ENCODE data around the gene GIMAP1. TPM values are rescaled to one million over a fixed set of nuclear protein-coding genes. Genes with fewer than 3 reads are reported as not detected.
A peak's percentile ranks its signal among the peaks of the same experiment; 100 is the strongest.

GIMAP1 gene
- total RNA-seq, 2 experiments from 2014 or later = 6.0 to 6.2 TPM

DNA sequence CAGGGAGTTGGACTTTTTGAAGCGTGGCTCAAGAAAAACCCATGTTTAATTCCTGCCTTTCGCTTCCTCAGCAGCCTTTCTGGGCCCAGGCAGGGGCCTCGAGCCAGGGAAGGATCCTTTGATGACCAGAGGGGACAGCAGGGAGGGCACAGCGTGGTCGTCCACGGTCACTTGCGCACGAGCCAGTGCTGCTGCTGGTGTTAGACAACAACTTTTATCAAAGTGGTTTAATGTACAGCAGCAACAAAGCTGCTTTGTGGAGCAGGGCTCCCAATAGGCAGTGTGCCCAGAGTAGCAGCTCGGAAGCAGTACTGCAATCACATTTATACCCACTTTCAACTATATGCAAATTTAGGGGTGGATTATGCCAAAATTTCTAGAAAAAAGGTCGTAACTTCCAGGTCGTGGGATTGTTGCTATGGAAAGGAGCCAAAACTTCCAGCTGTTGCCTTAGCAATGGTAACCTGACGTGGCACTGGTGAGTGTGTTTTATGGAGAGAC lies 6.1 kb downstream of the GIMAP1 start:
- intact Hi-C loops (cut with micrococcal nuclease) = no loop called here
- H3K27me3 Mint-ChIP-seq = no peaks in the 10 kb centered on the region
- peaks cover 77% of the 10 kb centered on the region for H3K36me3 Mint-ChIP-seq
- ChIA-PET CTCF (interaction anchor here (1.4 kb wide), 1 partner anchor 10 kb away, joined by 3 read pairs; no protein-coding TSS in a partner anchor), POLR2A (interaction anchor here (1.8 kb wide), 1 partner anchor 10 kb away, joined by 5 read pairs; no protein-coding TSS in a partner anchor)
- H3K4me3 Mint-ChIP-seq = no peak overlapping the region
- peaks cover 23% of the 10 kb centered on the region for H3K9me3 Mint-ChIP-seq
- H3K4me1 Mint-ChIP-seq (ENCODE audit: low read depth) = peaks cover 52% of the 10 kb centered on the region
- no peak for DNase-seq
- H3K27ac Mint-ChIP-seq = no peak overlapping the region

- Mint-ChIP-seq H3K4me1 (ENCODE audit: low read depth) (peaks cover 51% of the 10 kb centered on the region), H3K27me3 (no peaks in the 10 kb centered on the region), H3K36me3 (peaks cover 83% of the 10 kb centered on the region), H3K4me3 (no peak overlapping the region), H3K27ac (peak overlapping the region; percentile 61), H3K9me3 (peaks cover 33% of the 10 kb centered on the region)
- intact Hi-C loops (cut with micrococcal nuclease) = no loop called here
- no peak for DNase-seq
- ChIA-PET CTCF (no interaction called here), POLR2A (interaction anchor here (1.8 kb wide), 1 partner anchor 9 kb away, joined by 5 read pairs; no protein-coding TSS in a partner anchor)
These were observed 7.1 kb downstream of the GIMAP1 start for GRCh38 chr7:150723467-150723866.

GRCh38 chr7:150727381-150727780 lies 11.0 kb downstream of the GIMAP1 start:
- DNase-seq = no peak
- Mint-ChIP-seq H3K36me3 (peaks cover 55% of the 10 kb centered on the region), H3K27me3 (no peaks in the 10 kb centered on the region), H3K4me1 (ENCODE audit: low read depth) (peaks cover 58% of the 10 kb centered on the region), H3K9me3 (peaks cover 39% of the 10 kb centered on the region), H3K27ac (peak overlapping the region; percentile 44), H3K4me3 (no peak overlapping the region)
- intact Hi-C loops (cut with micrococcal nuclease) = no loop called here
- ChIA-PET CTCF (no interaction called here), POLR2A (interaction anchor here (0.9 kb wide), 1 partner anchor 21 kb away, joined by 3 read pairs; no protein-coding TSS in a partner anchor)

- H3K36me3 Mint-ChIP-seq = peaks cover 49% of the 10 kb centered on the region
These were observed 11.6 kb downstream of the GIMAP1 start for GRCh38 chr7:150728011-150728410.

DNA sequence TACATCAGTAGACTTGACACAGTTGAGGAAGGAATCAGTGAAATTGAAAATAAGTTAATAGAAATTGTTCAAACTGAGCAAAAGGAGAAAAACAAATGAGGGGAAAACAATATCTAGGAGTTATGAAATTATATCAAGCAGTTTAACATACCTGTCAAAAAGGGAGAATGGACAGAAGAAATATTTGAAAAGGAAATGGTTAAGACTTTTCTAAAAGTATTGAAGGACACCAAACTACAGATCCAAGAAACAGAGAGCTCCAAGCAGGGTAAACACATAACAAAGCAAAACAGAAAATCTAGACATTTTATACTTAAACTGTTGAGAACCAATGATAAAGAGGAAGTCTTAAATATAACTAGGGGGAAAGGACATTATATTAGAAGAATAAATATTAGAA lies 12.2 kb downstream of the GIMAP1 start:
- POLR2A ChIA-PET = no interaction called here
- H3K36me3 Mint-ChIP-seq = peaks cover 44% of the 10 kb centered on the region
- peaks cover 60% of the 10 kb centered on the region for H3K4me1 Mint-ChIP-seq (ENCODE audit: low read depth)

More at GRCh38 chr7:150728011-150728410, 11.6 kb downstream of the GIMAP1 start:
- intact Hi-C loops (cut with micrococcal nuclease) = no loop called here
- H3K4me3 Mint-ChIP-seq = no peak overlapping the region
- no peak for DNase-seq
- ChIA-PET POLR2A (interaction anchor here (0.9 kb wide), 1 partner anchor 20 kb away, joined by 3 read pairs; no protein-coding TSS in a partner anchor), CTCF (no interaction called here)
- H3K27ac Mint-ChIP-seq = peak overlapping the region; percentile 44
- peaks cover 39% of the 10 kb centered on the region for H3K9me3 Mint-ChIP-seq
- H3K27me3 Mint-ChIP-seq = no peaks in the 10 kb centered on the region
- peaks cover 60% of the 10 kb centered on the region for H3K4me1 Mint-ChIP-seq (ENCODE audit: low read depth)

GRCh38 chr7:150731916-150732315 lies 15.5 kb downstream of the GIMAP1 start:
- intact Hi-C loops (cut with micrococcal nuclease) = loop anchor here (1.0 to 2.0 kb wide), 4 partner anchors 99 to 283 kb away; partner anchors contain the start of genes GIMAP6 and GIMAP7
- CTCF ChIA-PET = interaction anchor here (0.8 to 5.0 kb wide), 9 partner anchors 10 to 283 kb away, joined by 3 to 39 read pairs (median 5); partner anchors contain the start of genes GIMAP1 and GIMAP8
- H3K4me1 Mint-ChIP-seq (ENCODE audit: low read depth) = peaks cover 80% of the 10 kb centered on the region

More for the DNA sequence above, 12.2 kb downstream of the GIMAP1 start:
- no peaks in the 10 kb centered on the region for H3K27me3 Mint-ChIP-seq
- no peak for DNase-seq
- intact Hi-C loops (cut with micrococcal nuclease) = no loop called here
- no peak overlapping the region for H3K27ac Mint-ChIP-seq
- CTCF ChIA-PET = no interaction called here
- peaks cover 39% of the 10 kb centered on the region for H3K9me3 Mint-ChIP-seq
- H3K4me3 Mint-ChIP-seq = no peak overlapping the region

GRCh38 chr7:150732786-150733481 lies 16.5 kb downstream of the GIMAP1 start:
- peak overlapping the region; percentile 97 for H3K27ac Mint-ChIP-seq
- DNase-seq = no peak
- intact Hi-C loops (cut with micrococcal nuclease) = loop anchor here (1.0 to 2.0 kb wide), 8 partner anchors 17 to 284 kb away; partner anchors contain the start of genes GIMAP1, GIMAP6 and GIMAP7
- peak overlapping the region; percentile 38 for H3K4me3 Mint-ChIP-seq
- CTCF ChIA-PET = interaction anchor here (0.8 to 5.0 kb wide), 13 partner anchors 9 to 287 kb away, joined by 3 to 39 read pairs (median 5); partner anchors contain the start of genes GIMAP1, GIMAP6 and GIMAP8
- no peaks in the 10 kb centered on the region for H3K27me3 Mint-ChIP-seq
- POLR2A ChIA-PET = interaction anchor here (0.8 to 4.1 kb wide), 17 partner anchors 9 to 287 kb away, joined by 3 to 42 read pairs (median 5); partner anchors contain the start of genes GIMAP1, GIMAP2, GIMAP4 and GIMAP6
- peaks cover 76% of the 10 kb centered on the region for H3K4me1 Mint-ChIP-seq (ENCODE audit: low read depth)
- H3K9me3 Mint-ChIP-seq = peaks cover 12% of the 10 kb centered on the region
- H3K36me3 Mint-ChIP-seq = peaks cover 19% of the 10 kb centered on the region

More at GRCh38 chr7:150731916-150732315, 15.5 kb downstream of the GIMAP1 start:
- POLR2A ChIA-PET = interaction anchor here (0.9 to 4.1 kb wide), 11 partner anchors 9 to 286 kb away, joined by 3 to 42 read pairs (median 7); partner anchors contain the start of genes GIMAP1, GIMAP2, GIMAP4 and GIMAP6
- no peak for DNase-seq
- peaks cover 22% of the 10 kb centered on the region for H3K9me3 Mint-ChIP-seq
- peak overlapping the region; percentile 97 for H3K27ac Mint-ChIP-seq
- peak overlapping the region; percentile 58 for H3K4me3 Mint-ChIP-seq
- peaks cover 24% of the 10 kb centered on the region for H3K36me3 Mint-ChIP-seq
- no peaks in the 10 kb centered on the region for H3K27me3 Mint-ChIP-seq

DNA sequence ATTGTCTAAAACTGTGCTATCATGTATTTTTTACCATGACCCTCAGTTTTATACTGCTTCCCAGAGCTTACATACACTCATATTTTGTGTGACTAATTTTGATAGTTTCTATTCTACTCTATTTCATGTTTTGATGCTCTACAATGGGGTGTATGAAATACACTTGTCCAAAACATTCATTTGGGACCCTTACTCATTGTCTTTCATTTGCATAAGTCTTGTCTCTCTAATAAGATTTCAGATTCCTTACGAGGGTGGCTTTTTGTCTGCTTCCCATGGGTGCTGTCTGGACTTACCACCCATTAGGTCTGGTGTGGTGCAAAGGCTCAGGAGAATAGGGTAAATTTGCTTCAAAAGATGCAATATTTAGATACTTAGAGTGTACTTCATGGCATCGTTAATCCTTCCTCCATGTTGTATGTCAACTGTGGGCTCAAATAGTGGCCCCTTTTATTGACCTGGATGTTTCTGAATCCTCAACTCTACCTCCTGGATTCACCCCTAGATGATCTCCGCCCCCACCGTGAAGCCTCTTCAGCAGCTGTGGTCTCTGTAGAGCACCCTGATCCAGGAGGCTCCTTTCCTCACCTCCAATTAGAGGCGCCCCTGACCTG lies 17.2 kb downstream of the GIMAP1 start:
- no peaks in the 10 kb centered on the region for H3K27me3 Mint-ChIP-seq
- CTCF ChIA-PET = interaction anchor here (1.0 to 5.0 kb wide), 11 partner anchors 9 to 287 kb away, joined by 3 to 39 read pairs (median 5); partner anchors contain the start of genes GIMAP1, GIMAP6 and GIMAP8
- H3K9me3 Mint-ChIP-seq = peaks cover 5% of the 10 kb centered on the region
- peak overlapping the region; percentile 38 for H3K4me3 Mint-ChIP-seq
- no peak for DNase-seq
- POLR2A ChIA-PET = interaction anchor here (1.0 to 4.1 kb wide), 14 partner anchors 8 to 287 kb away, joined by 3 to 42 read pairs (median 5); partner anchors contain the start of genes GIMAP1, GIMAP2, GIMAP6 and GIMAP8
- intact Hi-C loops (cut with micrococcal nuclease) = loop anchor here (1.0 to 2.0 kb wide), 9 partner anchors 17 to 285 kb away; partner anchors contain the start of genes GIMAP1, GIMAP2, GIMAP4 and GIMAP6
- H3K4me1 Mint-ChIP-seq (ENCODE audit: low read depth) = peaks cover 73% of the 10 kb centered on the region
- peaks cover 19% of the 10 kb centered on the region for H3K36me3 Mint-ChIP-seq
- peak overlapping the region; percentile 97 for H3K27ac Mint-ChIP-seq

GRCh38 chr7:150734254-150734653 lies 17.8 kb downstream of the GIMAP1 start:
- H3K27ac Mint-ChIP-seq = peak overlapping the region; percentile 97
- H3K9me3 Mint-ChIP-seq = no peaks in the 10 kb centered on the region
- ChIA-PET CTCF (interaction anchor here (1.4 kb wide), 1 partner anchor 18 kb away, joined by 6 read pairs; the partner anchor contains the start of gene GIMAP1), POLR2A (interaction anchor here (1.2 to 1.5 kb wide), 4 partner anchors 14 to 219 kb away, joined by 3 to 5 read pairs (median 4); no protein-coding TSS in a partner anchor)
- no peaks in the 10 kb centered on the region for H3K27me3 Mint-ChIP-seq
- H3K4me1 Mint-ChIP-seq (ENCODE audit: low read depth) = peaks cover 71% of the 10 kb centered on the region
- intact Hi-C loops (cut with micrococcal nuclease) = loop anchor here (2.0 kb wide), 2 partner anchors 49 to 167 kb away; partner anchors contain the start of genes GIMAP2 and GIMAP4
- DNase-seq = peak; percentile 84
- peak overlapping the region; percentile 38 for H3K4me3 Mint-ChIP-seq
- H3K36me3 Mint-ChIP-seq = peaks cover 20% of the 10 kb centered on the region

GRCh38 chr7:150735596-150736358 lies 19.4 kb downstream of the GIMAP1 start:
- Mint-ChIP-seq H3K4me1 (ENCODE audit: low read depth) (peaks cover 69% of the 10 kb centered on the region), H3K27ac (peak overlapping the region; percentile 97), H3K27me3 (no peaks in the 10 kb centered on the region), H3K9me3 (no peaks in the 10 kb centered on the region), H3K36me3 (peaks cover 30% of the 10 kb centered on the region), H3K4me3 (peak overlapping the region; percentile 87)
- CTCF ChIA-PET = interaction anchor here (1.0 to 1.4 kb wide), 4 partner anchors 15 to 284 kb away, joined by 3 to 6 read pairs (median 4); partner anchors contain the start of gene GIMAP1
- no peak for DNase-seq
- POLR2A ChIA-PET = interaction anchor here (1.0 to 3.9 kb wide), 6 partner anchors 19 to 221 kb away, joined by 3 to 45 read pairs (median 4); partner anchors contain the start of gene GIMAP1
- intact Hi-C loops (cut with micrococcal nuclease) = loop anchor here (2.0 kb wide), 2 partner anchors 51 to 169 kb away; partner anchors contain the start of genes GIMAP2 and GIMAP4

All from activated CD4-positive, alpha-beta memory T cell treated with anti-CD3 and anti-CD28 coated beads for 36 hours (primary cell).